CD14-positive monocyte (primary cell): ENCODE results near the gene RNF113B. TPM values are rescaled to one million over a fixed set of nuclear protein-coding genes. Genes with fewer than 3 reads are reported as not detected.
A peak's percentile ranks its signal among the peaks of the same experiment; 100 is the strongest.

Experiments used
- DNase-seq, 3 donors: peaks; one replicate each; pipeline ENCODE4 v3.0.0-alpha.2; 2011 to 2022
- H2AFZ ChIP-seq: 2 replicates; pipeline ENCODE4 v1.6.0; 2012; ENCODE audit warnings: mild to moderate bottlenecking, low read depth, low read length, inconsistent platforms; ENCODE audit not compliant: insufficient read depth, poor library complexity, severe bottlenecking
- H3K27ac ChIP-seq, 2 donors: 1 replicate in 1 of 2; 2 replicates in 1 of 2; pipeline ENCODE4 v1.5.1; 2012 to 2013; ENCODE audit warnings: low read length in 2 of 2, control low read depth in 1 of 2, inconsistent platforms in 1 of 2, low read depth in 1 of 2, mild to moderate bottlenecking in 1 of 2
- H3K27me3 ChIP-seq, 2 donors: one replicate each; pipeline versions ENCODE4 v1.6.0 to v1.6.1; 2011 to 2013; ENCODE audit warnings: low read length in 2 of 2; ENCODE audit not compliant: control insufficient read depth in 2 of 2, insufficient read depth in 2 of 2
- H3K36me3 ChIP-seq, 2 donors: replicated peaks in 1 of 2; 1 replicate in 1 of 2; 2 replicates in 1 of 2; pipeline versions ENCODE4 v1.5.1 to v1.6.1; 2012 to 2013; ENCODE audit warnings: low read length in 2 of 2, control low read depth in 1 of 2, inconsistent platforms in 1 of 2, mild to moderate bottlenecking in 1 of 2; ENCODE audit not compliant: insufficient read depth in 2 of 2, control insufficient read depth in 1 of 2
- H3K4me1 ChIP-seq, 2 donors: 1 replicate in 1 of 2; 2 replicates in 1 of 2; pipeline versions ENCODE4 v1.5.1 to v1.6.1; 2012 to 2013; ENCODE audit warnings: low read length in 2 of 2, control low read depth in 1 of 2, inconsistent platforms in 1 of 2, mild to moderate bottlenecking in 1 of 2, moderate library complexity in 1 of 2; ENCODE audit not compliant: insufficient read depth in 2 of 2, control insufficient read depth in 1 of 2
- H3K4me2 ChIP-seq: replicated peaks from 2 replicates; pipeline ENCODE3; 2012; ENCODE audit warnings: low read length, moderate library complexity, mild to moderate bottlenecking; ENCODE audit not compliant: poor library complexity, severe bottlenecking; ENCODE audit errors: extremely low read depth
- H3K4me3 ChIP-seq, 3 experiments: fragments of 200-600 bp in 1 of 3; sonication (generic) in 1 of 3; replicated peaks in 1 of 3; 1 replicate in 2 of 3; 2 replicates in 1 of 3; pipeline ENCODE4 v1.5.1; 2011 to 2013; ENCODE audit warnings: low read length in 3 of 3, mild to moderate bottlenecking in 3 of 3, control low read depth in 2 of 3, low read depth in 2 of 3, inconsistent platforms in 1 of 3, moderate library complexity in 1 of 3
- H3K79me2 ChIP-seq: 2 replicates; pipeline ENCODE4 v1.6.0; 2012; ENCODE audit warnings: mild to moderate bottlenecking, control low read depth, inconsistent platforms, low read length, moderate library complexity; ENCODE audit not compliant: insufficient read depth
- H3K9ac ChIP-seq: 2 replicates; pipeline ENCODE4 v1.6.0; 2017; ENCODE audit warnings: low read length, mild to moderate bottlenecking; ENCODE audit not compliant: insufficient read depth, poor library complexity, severe bottlenecking
- H3K9me3 ChIP-seq, 2 donors: replicated peaks in 1 of 2; 1 replicate in 1 of 2; 2 replicates in 1 of 2; pipeline versions ENCODE4 v1.5.1 to v1.6.1; 2012 to 2013; ENCODE audit warnings: low read length in 2 of 2, control low read depth in 1 of 2; ENCODE audit not compliant: control insufficient read depth in 1 of 2, insufficient read depth in 1 of 2
- H4K20me1 ChIP-seq: 2 replicates; pipeline ENCODE4 v1.6.0; 2012; ENCODE audit warnings: mild to moderate bottlenecking, low read length, control low read depth, moderate library complexity; ENCODE audit not compliant: insufficient read depth
- H3K27ac Mint-ChIP-seq, 7 donors: one replicate each; pipeline ENCODE4 v1.8.0; 2020; ENCODE audit warnings: mild to moderate bottlenecking in 7 of 7, mixed read lengths in 7 of 7, moderate library complexity in 6 of 7, inconsistent platforms in 2 of 7
- H3K27me3 Mint-ChIP-seq, 3 donors: one replicate each; pipeline ENCODE4 v1.8.0; 2021 to 2022; ENCODE audit warnings: low read depth in 3 of 3, mild to moderate bottlenecking in 3 of 3, mixed read lengths in 3 of 3, moderate library complexity in 3 of 3, inconsistent platforms in 1 of 3
- H3K36me3 Mint-ChIP-seq, 2 donors: one replicate each; pipeline ENCODE4 v1.8.0; 2020; ENCODE audit warnings: mixed read lengths in 2 of 2, inconsistent platforms in 1 of 2, mild to moderate bottlenecking in 1 of 2
- H3K4me1 Mint-ChIP-seq: one replicate; pipeline ENCODE4 v1.8.0; 2020; ENCODE audit warnings: mild to moderate bottlenecking, mixed read lengths
- H3K4me3 Mint-ChIP-seq, 2 donors: one replicate each; pipeline ENCODE4 v1.8.0; 2020; ENCODE audit warnings: mild to moderate bottlenecking in 2 of 2, mixed read lengths in 2 of 2, moderate library complexity in 1 of 2
- H3K9me3 Mint-ChIP-seq, 7 donors: one replicate each; pipeline ENCODE4 v1.8.0; 2020 to 2022; ENCODE audit warnings: mixed read lengths in 7 of 7, mild to moderate bottlenecking in 6 of 7, moderate library complexity in 6 of 7, inconsistent platforms in 2 of 7
- WGBS: methylation state at CpG from one replicate; pipeline ENCODE4 v1.1.5; 2013; ENCODE audit warnings: missing lambda C conversion rate; ENCODE audit not compliant: insufficient coverage; 5-methylcytosine and 5-hydroxymethylcytosine counted together
- intact Hi-C, 2 donors: fragments of 100-400 bp; cut with micrococcal nuclease; formaldehyde crosslinking; loops; one replicate each; pipeline versions ENCODE4 v1.15.0 to v1.15.1; 2023
- polyA plus RNA-seq, 3 donors: library from polyadenylated mRNA; depleted of rRNA in 1 of 3; unstranded in 2 of 3; stranded (reverse) in 1 of 3; fragments of 300-500 nt in 2 of 3; fragments of >200 nt in 1 of 3; fragmentation: Illumina TruSeq in 2 of 3; gene quantifications; 1 replicate in 2 of 3; 2 replicates in 1 of 3; pipeline ENCODE4 v1.2.3, GENCODE V29; 2012 to 2021
- TF ChIP-seq, protein P1 (sequence below): fragments of 200-600 bp; IDR thresholded peaks from one replicate; pipeline ENCODE4 v1.8.0; 2022; ENCODE audit warnings: antibody characterized with exemption, mild to moderate bottlenecking

Gene RNF113B
- polyA plus RNA-seq, 3 donors: not detected

DNA sequence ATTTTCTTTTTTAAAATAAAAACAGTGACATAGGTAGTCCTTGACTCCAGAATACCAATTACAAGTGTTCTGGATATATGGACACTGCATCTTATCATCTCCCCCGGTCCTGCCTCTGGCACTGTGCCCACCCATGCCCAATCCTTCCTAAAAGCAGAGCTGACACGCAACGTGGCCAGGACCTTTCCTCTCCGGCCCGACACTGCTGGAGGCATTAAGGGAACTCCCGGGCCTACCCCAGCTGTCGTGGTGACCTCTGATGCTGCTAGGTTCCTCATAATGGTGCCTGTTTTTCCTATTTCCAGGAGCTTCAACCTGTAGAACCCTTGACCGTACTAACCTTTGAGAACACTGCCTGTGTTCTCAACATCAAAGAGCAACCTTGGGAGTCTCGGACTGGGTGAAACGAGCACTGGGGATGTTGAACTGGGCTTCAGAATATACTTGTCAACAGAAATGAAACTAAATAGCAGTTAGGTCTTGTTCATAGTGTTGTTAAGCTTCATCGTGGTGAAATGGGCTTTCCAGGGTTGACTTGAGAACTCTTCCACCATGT, 13.9 kb upstream of the RNF113B start:
- Histone ChIP-seq H3K4me3 (no peak overlapping the region), H3K27ac (no peak overlapping the region), H4K20me1 (no peaks in the 10 kb centered on the region), H3K9me3 (no peaks in the 10 kb centered on the region), H2AFZ (no peak overlapping the region), H3K4me1 (no peaks in the 10 kb centered on the region), H3K4me2 (no peak overlapping the region), H3K36me3 (no peaks in the 10 kb centered on the region), H3K27me3 (no peaks in the 10 kb centered on the region), H3K9ac (no peak overlapping the region), H3K79me2 (no peaks in the 10 kb centered on the region)
- Mint-ChIP-seq H3K27ac (no peak overlapping the region), H3K27me3 (peaks cover 0 to 2% (median 1%) of the 10 kb centered on the region in 3 donors), H3K4me3 (no peak overlapping the region), H3K4me1 (no peaks in the 10 kb centered on the region), H3K9me3 (peaks cover 0 to 3% (median 0%) of the 10 kb centered on the region in 7 donors), H3K36me3 (no peaks in the 10 kb centered on the region)
- 90% methylated on average over 8 of the region's 11 CpGs for WGBS
- TF ChIP-seq, protein P1, sequence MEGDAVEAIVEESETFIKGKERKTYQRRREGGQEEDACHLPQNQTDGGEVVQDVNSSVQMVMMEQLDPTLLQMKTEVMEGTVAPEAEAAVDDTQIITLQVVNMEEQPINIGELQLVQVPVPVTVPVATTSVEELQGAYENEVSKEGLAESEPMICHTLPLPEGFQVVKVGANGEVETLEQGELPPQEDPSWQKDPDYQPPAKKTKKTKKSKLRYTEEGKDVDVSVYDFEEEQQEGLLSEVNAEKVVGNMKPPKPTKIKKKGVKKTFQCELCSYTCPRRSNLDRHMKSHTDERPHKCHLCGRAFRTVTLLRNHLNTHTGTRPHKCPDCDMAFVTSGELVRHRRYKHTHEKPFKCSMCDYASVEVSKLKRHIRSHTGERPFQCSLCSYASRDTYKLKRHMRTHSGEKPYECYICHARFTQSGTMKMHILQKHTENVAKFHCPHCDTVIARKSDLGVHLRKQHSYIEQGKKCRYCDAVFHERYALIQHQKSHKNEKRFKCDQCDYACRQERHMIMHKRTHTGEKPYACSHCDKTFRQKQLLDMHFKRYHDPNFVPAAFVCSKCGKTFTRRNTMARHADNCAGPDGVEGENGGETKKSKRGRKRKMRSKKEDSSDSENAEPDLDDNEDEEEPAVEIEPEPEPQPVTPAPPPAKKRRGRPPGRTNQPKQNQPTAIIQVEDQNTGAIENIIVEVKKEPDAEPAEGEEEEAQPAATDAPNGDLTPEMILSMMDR: no peak
- intact Hi-C loops: no loop called here
- no peak for DNase-seq

DNA sequence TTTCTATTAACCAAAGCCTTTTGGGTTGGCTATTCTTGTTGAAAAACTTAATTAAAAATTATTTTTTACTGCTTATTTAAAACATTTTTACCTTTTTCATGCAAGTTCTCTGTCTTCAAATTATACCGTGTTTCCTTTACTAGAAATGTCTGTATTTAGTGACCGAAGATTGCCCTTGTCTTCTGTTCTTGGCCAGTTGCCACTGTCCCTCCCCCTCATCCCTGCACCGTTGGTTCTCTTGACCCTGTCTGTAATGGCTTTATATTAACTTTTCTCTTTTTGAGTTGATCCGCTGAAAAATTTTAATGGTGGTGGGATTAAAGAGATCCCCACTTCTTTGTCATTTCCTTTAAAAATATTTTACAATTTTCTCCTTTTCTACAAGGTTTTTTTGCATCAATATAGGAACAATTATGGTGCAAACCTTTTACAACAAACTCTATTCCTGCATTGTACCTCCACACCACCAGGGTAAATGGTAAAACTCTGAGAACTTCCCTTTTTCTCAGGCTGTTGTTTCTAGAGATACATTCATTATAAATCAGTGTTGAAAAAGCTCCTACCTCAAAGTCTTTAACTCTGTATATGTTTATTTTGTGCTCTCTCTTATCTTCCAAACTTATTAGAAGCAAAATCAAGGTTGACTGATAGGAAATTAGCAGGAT, 12.9 kb upstream of the RNF113B start:
- no peak overlapping the region for H3K4me2 ChIP-seq
- no peaks in the 10 kb centered on the region for H4K20me1 ChIP-seq
- H3K9me3 ChIP-seq: no peaks in the 10 kb centered on the region
- no peak for DNase-seq
- no CpG with 5 or more reads among the region's 4 CpGs for WGBS
- no peak overlapping the region for H3K4me3 Mint-ChIP-seq
- H3K27ac ChIP-seq: no peak overlapping the region
- no peaks in the 10 kb centered on the region for H3K79me2 ChIP-seq
- no peak overlapping the region for H3K9ac ChIP-seq
- H3K36me3 Mint-ChIP-seq: no peaks in the 10 kb centered on the region
- peaks cover 0 to 3% (median 0%) of the 10 kb centered on the region in 7 donors for H3K9me3 Mint-ChIP-seq
- no peak overlapping the region for H3K4me3 ChIP-seq
- H3K36me3 ChIP-seq: no peaks in the 10 kb centered on the region
- H3K27me3 Mint-ChIP-seq: peaks cover 0 to 2% (median 1%) of the 10 kb centered on the region in 3 donors
- H3K27ac Mint-ChIP-seq: no peak overlapping the region
- H3K27me3 ChIP-seq: no peaks in the 10 kb centered on the region
- no peaks in the 10 kb centered on the region for H3K4me1 Mint-ChIP-seq
- H2AFZ ChIP-seq: no peak overlapping the region
- intact Hi-C loops: no loop called here
- H3K4me1 ChIP-seq: no peaks in the 10 kb centered on the region
- TF ChIP-seq, protein P1: peak; percentile 1
